KMS-11 (cell line): ENCODE measurements around the gene OR10G2.
"Not testable (repeated sequence)": the region's sequence is repeated elsewhere in the genome, so short reads cannot be mapped to it uniquely, and the experiment has no call there.

Experiments
- H2AFZ ChIP-seq: fragments of 200-600 bp; sonication (generic); 2 replicates; pipeline ENCODE4 v1.6.1; 2016; ENCODE audit warnings: antibody characterized with exemption, mixed run types, low read depth
- H3K27ac ChIP-seq: fragments of 200-600 bp; sonication (generic); 2 replicates; pipeline ENCODE4 v1.6.1; 2016; ENCODE audit warnings: mild to moderate bottlenecking, mixed run types
- H3K27me3 ChIP-seq: fragments of 200-600 bp; sonication (generic); 2 replicates; pipeline ENCODE4 v1.6.1; 2017; ENCODE audit warnings: mild to moderate bottlenecking, low read depth, mixed run types, moderate library complexity; ENCODE audit not compliant: insufficient read depth
- H3K36me3 ChIP-seq: fragments of 200-600 bp; sonication (generic); 2 replicates; pipeline ENCODE4 v1.6.1; 2017; ENCODE audit warnings: mild to moderate bottlenecking, mixed run types; ENCODE audit not compliant: insufficient read depth
- H3K4me1 ChIP-seq: fragments of 200-600 bp; sonication (generic); 2 replicates; pipeline ENCODE4 v1.6.1; 2016; ENCODE audit warnings: mild to moderate bottlenecking, low read depth, mixed run types; ENCODE audit not compliant: poor library complexity, severe bottlenecking
- H3K4me2 ChIP-seq: fragments of 200-600 bp; sonication (generic); 2 replicates; pipeline ENCODE4 v1.7.0; 2016; ENCODE audit warnings: mild to moderate bottlenecking, mixed run types
- H3K4me3 ChIP-seq: fragments of 200-600 bp; sonication (generic); IDR thresholded peaks from 2 replicates; pipeline ENCODE4 v1.6.1; 2017; ENCODE audit warnings: low read depth, low read length, mixed read lengths; ENCODE audit not compliant: insufficient read depth
- H3K79me2 ChIP-seq: fragments of 200-600 bp; sonication (generic); 2 replicates; pipeline ENCODE4 v1.6.1; 2016; ENCODE audit warnings: low read depth, mixed run types; ENCODE audit not compliant: insufficient read depth
- H3K9ac ChIP-seq: fragments of 200-600 bp; sonication (generic); 2 replicates; pipeline ENCODE4 v1.6.1; 2016; ENCODE audit warnings: mild to moderate bottlenecking, mixed run types
- H4K20me1 ChIP-seq: fragments of 200-600 bp; sonication (generic); 2 replicates; pipeline ENCODE4 v1.6.1; 2016; ENCODE audit warnings: mild to moderate bottlenecking, mixed run types; ENCODE audit not compliant: insufficient read depth
- TF ChIP-seq, protein P1 (sequence below): fragments of 200-600 bp; sonication (generic); conservative IDR thresholded peaks from 2 replicates; pipeline ENCODE4 v1.6.1; 2017; ENCODE audit warnings: low read depth, mild to moderate bottlenecking, antibody characterized with exemption, low read length, moderate library complexity, mixed read lengths

OR10G2 gene

DNA sequence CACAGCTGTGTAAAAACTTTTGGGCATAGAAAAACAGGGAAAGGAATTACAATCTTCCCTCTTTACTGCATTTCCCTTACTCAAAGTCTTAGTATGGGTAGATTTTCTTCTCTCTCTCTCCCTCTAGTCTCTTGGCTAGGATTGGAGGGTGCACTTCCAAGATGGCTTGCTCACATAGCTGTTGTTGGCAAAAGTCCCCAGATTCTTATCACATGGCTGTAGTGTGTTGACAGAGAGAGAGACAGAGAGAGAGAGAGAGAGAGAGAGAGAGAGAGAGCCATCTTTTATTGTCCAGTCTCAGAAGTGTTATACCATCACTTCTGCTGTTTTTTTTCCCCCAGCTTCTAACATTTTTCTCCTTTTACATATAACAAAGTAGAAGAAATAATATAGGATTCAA is 12.6 kb upstream of the OR10G2 start:
- Histone ChIP-seq H3K9ac (no peak overlapping the region), H3K4me1 (no peaks in the 10 kb centered on the region), H3K4me2 (no peak overlapping the region), H4K20me1 (no peaks in the 10 kb centered on the region), H3K27ac (no peak overlapping the region), H3K27me3 (no peaks in the 10 kb centered on the region), H3K36me3 (no peaks in the 10 kb centered on the region), H3K4me3 (no peak overlapping the region), H3K79me2 (no peaks in the 10 kb centered on the region), H2AFZ (no peak overlapping the region)
- TF ChIP-seq, protein P1, sequence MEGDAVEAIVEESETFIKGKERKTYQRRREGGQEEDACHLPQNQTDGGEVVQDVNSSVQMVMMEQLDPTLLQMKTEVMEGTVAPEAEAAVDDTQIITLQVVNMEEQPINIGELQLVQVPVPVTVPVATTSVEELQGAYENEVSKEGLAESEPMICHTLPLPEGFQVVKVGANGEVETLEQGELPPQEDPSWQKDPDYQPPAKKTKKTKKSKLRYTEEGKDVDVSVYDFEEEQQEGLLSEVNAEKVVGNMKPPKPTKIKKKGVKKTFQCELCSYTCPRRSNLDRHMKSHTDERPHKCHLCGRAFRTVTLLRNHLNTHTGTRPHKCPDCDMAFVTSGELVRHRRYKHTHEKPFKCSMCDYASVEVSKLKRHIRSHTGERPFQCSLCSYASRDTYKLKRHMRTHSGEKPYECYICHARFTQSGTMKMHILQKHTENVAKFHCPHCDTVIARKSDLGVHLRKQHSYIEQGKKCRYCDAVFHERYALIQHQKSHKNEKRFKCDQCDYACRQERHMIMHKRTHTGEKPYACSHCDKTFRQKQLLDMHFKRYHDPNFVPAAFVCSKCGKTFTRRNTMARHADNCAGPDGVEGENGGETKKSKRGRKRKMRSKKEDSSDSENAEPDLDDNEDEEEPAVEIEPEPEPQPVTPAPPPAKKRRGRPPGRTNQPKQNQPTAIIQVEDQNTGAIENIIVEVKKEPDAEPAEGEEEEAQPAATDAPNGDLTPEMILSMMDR, result no peak

DNA sequence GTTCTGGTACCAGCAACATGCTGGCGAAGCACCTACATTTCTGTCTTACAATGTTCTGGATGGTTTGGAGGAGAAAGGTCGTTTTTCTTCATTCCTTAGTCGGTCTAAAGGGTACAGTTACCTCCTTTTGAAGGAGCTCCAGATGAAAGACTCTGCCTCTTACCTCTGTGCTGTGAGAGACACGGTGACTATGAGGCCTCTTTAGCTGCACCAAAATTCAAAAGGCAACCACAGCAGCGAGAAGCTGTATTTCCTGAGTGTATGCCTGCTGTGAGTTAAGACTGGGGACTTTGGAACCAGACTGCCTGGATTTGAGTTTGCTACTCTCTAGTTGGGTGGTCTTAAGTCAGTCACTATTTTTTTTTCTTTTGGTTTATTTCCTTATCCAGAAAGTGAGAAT is 8.7 kb upstream of the OR10G2 start:
- Histone ChIP-seq H3K27ac (no peak overlapping the region), H3K36me3 (no peaks in the 10 kb centered on the region), H3K4me2 (no peak overlapping the region), H3K4me1 (no peaks in the 10 kb centered on the region), H3K27me3 (no peaks in the 10 kb centered on the region), H2AFZ (no peak overlapping the region), H3K79me2 (no peaks in the 10 kb centered on the region), H3K4me3 (no peak overlapping the region), H3K9ac (no peak overlapping the region), H4K20me1 (no peaks in the 10 kb centered on the region)
- TF ChIP-seq, protein P1, result no peak

- Histone ChIP-seq H3K4me1 (no peaks in the 10 kb centered on the region), H3K27ac (no peak overlapping the region), H3K4me3 (no peak overlapping the region), H3K4me2 (no peak overlapping the region), H3K36me3 (no peaks in the 10 kb centered on the region), H2AFZ (no peak overlapping the region), H3K9ac (no peak overlapping the region), H4K20me1 (no peaks in the 10 kb centered on the region), H3K27me3 (no peaks in the 10 kb centered on the region), H3K79me2 (no peaks in the 10 kb centered on the region)
- TF ChIP-seq, protein P1, result no peak
Observed at GRCh38 chr14:21642683-21643082, 7.9 kb upstream of the OR10G2 start.

GRCh38 chr14:21631084-21631483 is 3.7 kb downstream of the OR10G2 start:
- no peaks in the 10 kb centered on the region for H4K20me1 ChIP-seq
- TF ChIP-seq, protein P1, result no peak
- H3K27me3 ChIP-seq, result no peaks in the 10 kb centered on the region
- H2AFZ ChIP-seq, result no peak overlapping the region
- no peaks in the 10 kb centered on the region for H3K36me3 ChIP-seq
- H3K4me3 ChIP-seq, result no peak overlapping the region
- H3K4me1 ChIP-seq, result peaks cover 9% of the 10 kb centered on the region
- no peak overlapping the region for H3K9ac ChIP-seq
- peak overlapping the region; percentile 20; the same call in 1 of the 2 replicates for H3K27ac ChIP-seq
- H3K4me2 ChIP-seq, result no peak overlapping the region
- no peaks in the 10 kb centered on the region for H3K79me2 ChIP-seq

DNA sequence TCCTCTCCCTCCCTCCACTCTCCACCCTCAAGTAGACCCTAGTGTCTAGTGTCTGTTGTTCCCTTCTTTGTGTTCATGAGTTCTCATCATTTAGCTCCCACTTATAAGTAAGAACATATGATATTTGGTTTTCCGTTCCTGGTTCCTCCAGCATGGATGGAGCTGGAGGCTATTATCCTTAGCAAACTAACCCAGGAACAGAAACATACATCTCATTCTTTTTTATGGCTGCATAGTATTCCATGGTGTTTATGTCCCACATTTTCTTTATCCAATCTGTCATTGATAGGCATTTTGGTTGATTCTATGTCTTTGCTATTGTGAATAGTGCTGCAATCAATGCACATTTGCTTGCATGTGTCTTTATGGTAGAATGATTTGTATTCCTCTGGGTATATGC is 4.2 kb downstream of the OR10G2 start:
- not testable (repeated sequence) for H3K36me3 ChIP-seq, H3K9ac ChIP-seq, H2AFZ ChIP-seq, H3K27me3 ChIP-seq, H3K4me1 ChIP-seq, H4K20me1 ChIP-seq, H3K4me3 ChIP-seq, H3K4me2 ChIP-seq, H3K79me2 ChIP-seq
- peak overlapping the region; percentile 20; the same call in 1 of the 2 replicates for H3K27ac ChIP-seq
